HepG2 (cell line): ENCODE results near the gene TTPAL. TPM values are rescaled to one million over a fixed set of nuclear protein-coding genes. Genes with fewer than 3 reads are reported as not detected.
A peak's percentile ranks its signal among the peaks of the same experiment; 100 is the strongest.

Source experiments
- ELF4 ChIP-seq: sonication (generic); formaldehyde crosslinking; IDR thresholded peaks from 2 replicates; pipeline ENCODE4 v1.5.0; 2020; ENCODE audit warnings: missing genetic modification reagents, mild to moderate bottlenecking, moderate library complexity, borderline replicate concordance
- ETV6 ChIP-seq: sonication (generic); formaldehyde crosslinking; conservative IDR thresholded peaks from 2 replicates; pipeline ENCODE4 v1.4.0; 2020; ENCODE audit warnings: missing genetic modification reagents
- FLYWCH1 ChIP-seq: sonication (generic); formaldehyde crosslinking; IDR thresholded peaks from 2 replicates; pipeline ENCODE4 v1.8.1; 2023; ENCODE audit warnings: mild to moderate bottlenecking, missing genetic modification reagents
- GLI4 ChIP-seq: sonication (generic); formaldehyde crosslinking; IDR thresholded peaks from 2 replicates; pipeline ENCODE4 v1.5.1; 2020; ENCODE audit warnings: missing genetic modification reagents, mild to moderate bottlenecking, moderate library complexity, borderline replicate concordance
- HNRNPL ChIP-seq: fragments of 200-400 bp; formaldehyde crosslinking; IDR thresholded peaks from 2 replicates; pipeline ENCODE4 v1.6.1; 2017; ENCODE audit warnings: mild to moderate bottlenecking, low read depth, low read length
- IRX3 ChIP-seq: sonication (generic); formaldehyde crosslinking; IDR thresholded peaks from 2 replicates; pipeline ENCODE4 v1.8.1; 2023; ENCODE audit warnings: mild to moderate bottlenecking, low read depth, missing genetic modification reagents, borderline replicate concordance
- KLF11 ChIP-seq: IDR thresholded peaks from 2 replicates; pipeline ENCODE4 v1.6.1; 2016; ENCODE audit warnings: missing compliant biosample characterization
- RBM39 ChIP-seq: fragments of 200-400 bp; formaldehyde crosslinking; IDR thresholded peaks from one replicate; pipeline ENCODE4 v1.6.1; 2018; ENCODE audit warnings: antibody characterized with exemption, mild to moderate bottlenecking, low read depth, low read length; ENCODE audit not compliant: poor library complexity, severe bottlenecking
- STAT5B ChIP-seq: sonication (generic); formaldehyde crosslinking; IDR thresholded peaks from 2 replicates; pipeline ENCODE4 v1.4.0; 2020; ENCODE audit warnings: missing genetic modification reagents
- TAF15 ChIP-seq: fragments of 200-400 bp; formaldehyde crosslinking; IDR thresholded peaks from one replicate; pipeline ENCODE4 v1.6.1; 2018; ENCODE audit warnings: mild to moderate bottlenecking, low read depth, low read length; ENCODE audit not compliant: poor library complexity, severe bottlenecking
- THYN1 ChIP-seq: sonication (generic); formaldehyde crosslinking; IDR thresholded peaks from 2 replicates; pipeline ENCODE4 v1.8.1; 2023; ENCODE audit warnings: low read depth, mild to moderate bottlenecking, moderate library complexity, missing genetic modification reagents, borderline replicate concordance
- TOPORS ChIP-seq: sonication (generic); formaldehyde crosslinking; IDR thresholded peaks from 2 replicates; pipeline ENCODE4 v1.8.0; 2023; ENCODE audit warnings: mild to moderate bottlenecking, missing genetic modification reagents
- ZNF615 ChIP-seq: sonication (generic); formaldehyde crosslinking; IDR thresholded peaks from 2 replicates; pipeline ENCODE4 v1.5.0; 2020; ENCODE audit warnings: mild to moderate bottlenecking, missing genetic modification reagents, borderline replicate concordance
- ZNF724P ChIP-seq: sonication (generic); formaldehyde crosslinking; IDR thresholded peaks from 2 replicates; pipeline ENCODE4 v1.8.0; 2022; ENCODE audit warnings: missing genetic modification reagents, borderline replicate concordance
- ZNF773 ChIP-seq: sonication (generic); formaldehyde crosslinking; IDR thresholded peaks from 2 replicates; pipeline ENCODE4 v1.4.0; 2020; ENCODE audit warnings: missing genetic modification reagents, borderline replicate concordance
- ZNF790 ChIP-seq: sonication (generic); formaldehyde crosslinking; IDR thresholded peaks from 2 replicates; pipeline ENCODE4 v1.8.0; 2022; ENCODE audit warnings: missing genetic modification reagents, mild to moderate bottlenecking, borderline replicate concordance
- ZNF816 ChIP-seq: sonication (generic); formaldehyde crosslinking; IDR thresholded peaks from 2 replicates; pipeline ENCODE4 v1.8.0; 2022; ENCODE audit warnings: missing genetic modification reagents, mild to moderate bottlenecking, borderline replicate concordance
- polyA plus RNA-seq, 8 experiments: library from polyadenylated mRNA; depleted of rRNA in 3 of 8; stranded (reverse) in 7 of 8; unstranded in 1 of 8; fragments of >200 nt; fragmentation: Illumina TruSeq in 4 of 8; extraction: Trizol in 4 of 8; gene quantifications; 2 replicates each; pipeline versions ENCODE4 v1.2.1 to v1.2.3, GENCODE V29; 2011 to 2016; ENCODE audit warnings: low read depth in 4 of 8, missing spikeins in 1 of 8, mixed read lengths in 1 of 8; ENCODE audit not compliant: insufficient read depth in 1 of 8
- total RNA-seq, 5 experiments: library from RNA; depleted of rRNA; stranded (reverse); fragments of >200 nt; fragmentation: Illumina TruSeq; extraction: Trizol; gene quantifications; 2 replicates each; pipeline ENCODE4 v1.2.3, GENCODE V29; 2016; ENCODE audit warnings: low read depth in 1 of 5
- TF ChIP-seq, protein P1 (sequence below), 2 experiments: sonication (generic) in 1 of 2; formaldehyde crosslinking in 1 of 2; IDR thresholded peaks; 2 replicates each; pipeline versions ENCODE4 v1.5.1 to v1.6.1; 2011 to 2020; ENCODE audit warnings: borderline replicate concordance in 1 of 2, low read depth in 1 of 2, low read length in 1 of 2, mild to moderate bottlenecking in 1 of 2, missing genetic modification reagents in 1 of 2, moderate library complexity in 1 of 2
- TF ChIP-seq, protein P2 (sequence below): sonication (generic); formaldehyde crosslinking; IDR thresholded peaks from 2 replicates; pipeline ENCODE4 v1.8.0; 2023; ENCODE audit warnings: mild to moderate bottlenecking, missing genetic modification reagents
- TF ChIP-seq, protein P3 (sequence below): sonication (generic); formaldehyde crosslinking; IDR thresholded peaks from 2 replicates; pipeline ENCODE4 v1.5.0; 2020; ENCODE audit warnings: mild to moderate bottlenecking, missing genetic modification reagents, borderline replicate concordance

TTPAL gene
- total and polyA plus RNA-seq, 2 of the 13 experiments (the other 11 are each of a cell fraction or from before 2014, with no cell fraction given): 4.3 to 18.8 TPM

GRCh38 chr20:44429419-44430269, 46.0 kb upstream of the TTPAL start (continued):
- TF ChIP-seq, protein P1, sequence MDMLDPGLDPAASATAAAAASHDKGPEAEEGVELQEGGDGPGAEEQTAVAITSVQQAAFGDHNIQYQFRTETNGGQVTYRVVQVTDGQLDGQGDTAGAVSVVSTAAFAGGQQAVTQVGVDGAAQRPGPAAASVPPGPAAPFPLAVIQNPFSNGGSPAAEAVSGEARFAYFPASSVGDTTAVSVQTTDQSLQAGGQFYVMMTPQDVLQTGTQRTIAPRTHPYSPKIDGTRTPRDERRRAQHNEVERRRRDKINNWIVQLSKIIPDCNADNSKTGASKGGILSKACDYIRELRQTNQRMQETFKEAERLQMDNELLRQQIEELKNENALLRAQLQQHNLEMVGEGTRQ (IDR thresholded peaks at IDR 0.05; ENCODE audit: low read depth, low read length): no peak
- TF ChIP-seq, protein P1 (CRISPR knock-in tag; IDR thresholded peaks at IDR 0.05; ENCODE audit: borderline replicate concordance): no peak
- TF ChIP-seq GLI4 (CRISPR knock-in tag) (no peak), ZNF615 (CRISPR knock-in tag) (no peak), ZNF724P (CRISPR knock-in tag) (no peak), ELF4 (CRISPR knock-in tag) (no peak), FLYWCH1 (CRISPR knock-in tag) (0 out of 2 replicates have a peak, but pooled peaks have one; percentile 75), STAT5B (no peak), HNRNPL (no peak), ZNF816 (CRISPR knock-in tag) (no peak), TAF15 (peak; percentile 55), TOPORS (CRISPR knock-in tag) (no peak), RBM39 (peak; percentile 23), KLF11 (CRISPR knock-in tag) (no peak), ETV6 (CRISPR knock-in tag) (no peak), IRX3 (0 out of 2 replicates have a peak, but pooled peaks have one; percentile 12), ZNF790 (0 out of 2 replicates have a peak, but pooled peaks have one; percentile 65), ZNF773 (CRISPR knock-in tag) (no peak), THYN1 (CRISPR knock-in tag) (no peak)
- TF ChIP-seq, protein P2, sequence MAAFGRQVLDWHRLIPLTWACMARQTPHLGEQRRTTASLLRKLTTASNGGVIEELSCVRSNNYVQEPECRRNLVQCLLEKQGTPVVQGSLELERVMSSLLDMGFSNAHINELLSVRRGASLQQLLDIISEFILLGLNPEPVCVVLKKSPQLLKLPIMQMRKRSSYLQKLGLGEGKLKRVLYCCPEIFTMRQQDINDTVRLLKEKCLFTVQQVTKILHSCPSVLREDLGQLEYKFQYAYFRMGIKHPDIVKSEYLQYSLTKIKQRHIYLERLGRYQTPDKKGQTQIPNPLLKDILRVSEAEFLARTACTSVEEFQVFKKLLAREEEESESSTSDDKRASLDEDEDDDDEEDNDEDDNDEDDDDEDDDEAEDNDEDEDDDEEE (CRISPR knock-in tag): peak; percentile 83; the same call in 1 of the 2 replicates
- TF ChIP-seq, protein P3, sequence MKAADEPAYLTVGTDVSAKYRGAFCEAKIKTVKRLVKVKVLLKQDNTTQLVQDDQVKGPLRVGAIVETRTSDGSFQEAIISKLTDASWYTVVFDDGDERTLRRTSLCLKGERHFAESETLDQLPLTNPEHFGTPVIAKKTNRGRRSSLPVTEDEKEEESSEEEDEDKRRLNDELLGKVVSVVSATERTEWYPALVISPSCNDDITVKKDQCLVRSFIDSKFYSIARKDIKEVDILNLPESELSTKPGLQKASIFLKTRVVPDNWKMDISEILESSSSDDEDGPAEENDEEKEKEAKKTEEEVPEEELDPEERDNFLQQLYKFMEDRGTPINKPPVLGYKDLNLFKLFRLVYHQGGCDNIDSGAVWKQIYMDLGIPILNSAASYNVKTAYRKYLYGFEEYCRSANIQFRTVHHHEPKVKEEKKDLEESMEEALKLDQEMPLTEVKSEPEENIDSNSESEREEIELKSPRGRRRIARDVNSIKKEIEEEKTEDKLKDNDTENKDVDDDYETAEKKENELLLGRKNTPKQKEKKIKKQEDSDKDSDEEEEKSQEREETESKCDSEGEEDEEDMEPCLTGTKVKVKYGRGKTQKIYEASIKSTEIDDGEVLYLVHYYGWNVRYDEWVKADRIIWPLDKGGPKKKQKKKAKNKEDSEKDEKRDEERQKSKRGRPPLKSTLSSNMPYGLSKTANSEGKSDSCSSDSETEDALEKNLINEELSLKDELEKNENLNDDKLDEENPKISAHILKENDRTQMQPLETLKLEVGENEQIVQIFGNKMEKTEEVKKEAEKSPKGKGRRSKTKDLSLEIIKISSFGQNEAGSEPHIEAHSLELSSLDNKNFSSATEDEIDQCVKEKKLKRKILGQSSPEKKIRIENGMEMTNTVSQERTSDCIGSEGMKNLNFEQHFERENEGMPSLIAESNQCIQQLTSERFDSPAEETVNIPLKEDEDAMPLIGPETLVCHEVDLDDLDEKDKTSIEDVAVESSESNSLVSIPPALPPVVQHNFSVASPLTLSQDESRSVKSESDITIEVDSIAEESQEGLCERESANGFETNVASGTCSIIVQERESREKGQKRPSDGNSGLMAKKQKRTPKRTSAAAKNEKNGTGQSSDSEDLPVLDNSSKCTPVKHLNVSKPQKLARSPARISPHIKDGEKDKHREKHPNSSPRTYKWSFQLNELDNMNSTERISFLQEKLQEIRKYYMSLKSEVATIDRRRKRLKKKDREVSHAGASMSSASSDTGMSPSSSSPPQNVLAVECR (CRISPR knock-in tag): peak; percentile 39; the same call in 1 of the 2 replicates
